Smooth muscle cell (in vitro differentiated cells): ENCODE results near the gene CERS1. TPM values are rescaled to one million over a fixed set of nuclear protein-coding genes. Genes with fewer than 3 reads are reported as not detected.

ENCODE experiments used
- DNase-seq: peaks from one replicate; lab custom pipeline; 2025; ENCODE audit not compliant: unreplicated experiment; lab: John Stamatoyannopoulos, UW
- H2AFZ ChIP-seq: fragments of 200-600 bp; sonication (generic); 2 replicates; pipeline ENCODE4 v1.6.0; 2016; ENCODE audit warnings: antibody characterized with exemption, low read depth, mild to moderate bottlenecking
- H3F3A ChIP-seq: fragments of 200-600 bp; sonication (generic); 2 replicates; pipeline ENCODE4 v1.6.0; 2017; ENCODE audit warnings: antibody characterized with exemption, low read depth
- H3K27ac ChIP-seq: fragments of 200-600 bp; sonication (generic); 2 replicates; pipeline ENCODE4 v1.5.1; 2016; ENCODE audit warnings: low read depth, mild to moderate bottlenecking
- H3K27me3 ChIP-seq: fragments of 200-600 bp; sonication (generic); 2 replicates; pipeline ENCODE4 v1.6.1; 2016; ENCODE audit warnings: low read depth, mild to moderate bottlenecking
- H3K36me3 ChIP-seq: fragments of 200-600 bp; sonication (generic); 2 replicates; pipeline ENCODE4 v1.5.1; 2016; ENCODE audit warnings: low read depth
- H3K4me1 ChIP-seq: fragments of 200-600 bp; sonication (generic); 2 replicates; pipeline ENCODE4 v1.5.1; 2016; ENCODE audit warnings: low read depth
- H3K4me2 ChIP-seq: fragments of 200-600 bp; sonication (generic); 2 replicates; pipeline ENCODE4 v1.6.0; 2016; ENCODE audit warnings: mild to moderate bottlenecking
- H3K4me3 ChIP-seq: fragments of 200-600 bp; sonication (generic); 2 replicates; pipeline ENCODE4 v1.5.1; 2016; ENCODE audit warnings: mild to moderate bottlenecking
- H3K79me2 ChIP-seq: fragments of 200-600 bp; sonication (generic); 2 replicates; pipeline ENCODE4 v1.6.0; 2016; ENCODE audit warnings: low read depth, mild to moderate bottlenecking
- H3K9ac ChIP-seq: fragments of 200-600 bp; sonication (generic); 2 replicates; pipeline ENCODE4 v1.6.0; 2016; ENCODE audit warnings: low read depth
- H3K9me3 ChIP-seq: fragments of 200-600 bp; sonication (generic); replicated peaks from 2 replicates; pipeline ENCODE4 v1.5.1; 2016; ENCODE audit warnings: low read depth
- H4K20me1 ChIP-seq: fragments of 200-600 bp; sonication (generic); 2 replicates; pipeline ENCODE4 v1.6.0; 2016; ENCODE audit warnings: low read depth
- CTCF ChIP-seq: fragments of 200-600 bp; sonication (generic); IDR thresholded peaks from 2 replicates; pipeline ENCODE4 v1.5.1; 2017; ENCODE audit warnings: borderline replicate concordance, mild to moderate bottlenecking, antibody characterized with exemption; ENCODE audit not compliant: insufficient read depth, poor library complexity, severe bottlenecking
- WGBS: methylation state at CpG from one replicate; pipeline ENCODE4 v1.1.7; 2016; ENCODE audit warnings: low lambda C conversion rate; 5-methylcytosine and 5-hydroxymethylcytosine counted together
- polyA plus RNA-seq: library from polyadenylated mRNA; unstranded; fragments of >200 nt; fragmentation: Nextera tagmentation; extraction: Ambion mirVana; gene quantifications from 2 replicates; pipeline ENCODE4 v1.2.1, GENCODE V29; 2016
- total RNA-seq: library from RNA; depleted of rRNA; stranded (reverse); fragments of >200 nt; gene quantifications from 2 replicates; pipeline ENCODE4 v1.2.3, GENCODE V29; 2014

Gene CERS1
- total and polyA plus RNA-seq, 2 experiments from 2014 or later = 2.4 to 4.2 TPM

GRCh38 chr19:18878858-18879578 lies 16.9 kb downstream of the CERS1 start:
- no peak overlapping the region for H3K9ac ChIP-seq
- H3K79me2 ChIP-seq = no peaks in the 10 kb centered on the region
- H3K27me3 ChIP-seq = no peaks in the 10 kb centered on the region
- no peaks in the 10 kb centered on the region for H3K36me3 ChIP-seq
- no peak for DNase-seq
- no peak overlapping the region for H3K4me2 ChIP-seq
- no peaks in the 10 kb centered on the region for H3K4me1 ChIP-seq
- H3K9me3 ChIP-seq = no peaks in the 10 kb centered on the region
- H4K20me1 ChIP-seq = no peaks in the 10 kb centered on the region
- H3K27ac ChIP-seq = no peak overlapping the region
- H3F3A ChIP-seq = no peaks in the 10 kb centered on the region
- no peak overlapping the region for H3K4me3 ChIP-seq
- H2AFZ ChIP-seq = no peak overlapping the region
- no peak for TF ChIP-seq CTCF
- 92% methylated on average over 29 of the region's 34 CpGs for WGBS

GRCh38 chr19:18878058-18878797 lies 17.7 kb downstream of the CERS1 start:
- no peak for DNase-seq
- no peaks in the 10 kb centered on the region for H3F3A ChIP-seq
- no peaks in the 10 kb centered on the region for H4K20me1 ChIP-seq
- no peak overlapping the region for H3K27ac ChIP-seq
- H3K4me1 ChIP-seq = no peaks in the 10 kb centered on the region
- H3K9me3 ChIP-seq = no peaks in the 10 kb centered on the region
- WGBS = 93% methylated on average over 23 of the region's 25 CpGs
- H3K4me3 ChIP-seq = no peak overlapping the region
- no peak for TF ChIP-seq CTCF
- H3K4me2 ChIP-seq = no peak overlapping the region
- H3K9ac ChIP-seq = no peak overlapping the region
- H3K79me2 ChIP-seq = no peaks in the 10 kb centered on the region
- H3K36me3 ChIP-seq = no peaks in the 10 kb centered on the region
- no peaks in the 10 kb centered on the region for H3K27me3 ChIP-seq
- H2AFZ ChIP-seq = no peak overlapping the region

GRCh38 chr19:18876865-18877264 lies 19.1 kb downstream of the CERS1 start:
- no peak overlapping the region for H3K4me3 ChIP-seq
- no peak overlapping the region for H3K4me2 ChIP-seq
- H3K9ac ChIP-seq = no peak overlapping the region
- H3K9me3 ChIP-seq = no peaks in the 10 kb centered on the region
- no peaks in the 10 kb centered on the region for H4K20me1 ChIP-seq
- no peak for TF ChIP-seq CTCF
- no peaks in the 10 kb centered on the region for H3F3A ChIP-seq
- no peaks in the 10 kb centered on the region for H3K27me3 ChIP-seq
- 97% methylated on average over 7 of the region's 7 CpGs for WGBS
- no peaks in the 10 kb centered on the region for H3K36me3 ChIP-seq
- no peak for DNase-seq
- H3K27ac ChIP-seq = no peak overlapping the region
- H2AFZ ChIP-seq = no peak overlapping the region
- no peaks in the 10 kb centered on the region for H3K79me2 ChIP-seq
- H3K4me1 ChIP-seq = no peaks in the 10 kb centered on the region
